ENCODE data around the gene SLC16A2. TPM values are rescaled to one million over a fixed set of nuclear protein-coding genes. Genes with fewer than 3 reads are reported as not detected.
"Not testable (repeated sequence)": the region's sequence is repeated elsewhere in the genome, so short reads cannot be mapped to it uniquely, and the experiment has no call there.

SLC16A2 gene
- total RNA-seq, 1 experiment from 2014 or later: 6.2 TPM

DNA sequence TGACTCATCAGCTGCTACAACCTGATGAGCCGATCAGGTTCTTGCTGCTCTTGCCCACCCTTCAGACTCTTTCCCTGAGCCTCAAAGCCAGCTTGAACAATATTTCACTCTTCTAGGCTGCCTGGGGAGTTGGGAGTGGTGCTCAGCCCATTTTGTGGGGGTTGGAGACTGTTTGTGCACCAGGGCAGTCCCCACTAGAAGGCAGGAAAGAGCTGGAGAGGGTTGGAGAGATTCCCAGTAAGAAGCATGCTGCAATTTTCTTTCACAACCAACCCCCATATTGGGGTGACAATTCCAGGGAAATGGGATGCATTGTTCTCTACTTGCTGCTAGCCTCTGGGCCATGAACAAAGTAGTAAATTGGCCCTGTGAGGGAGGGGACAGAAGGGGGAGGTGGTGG, 44.1 kb downstream of the SLC16A2 start:
- no peaks in the 10 kb centered on the region for H3K27me3 ChIP-seq
- no peak overlapping the region for H3K4me3 ChIP-seq
- H3K36me3 ChIP-seq: no peaks in the 10 kb centered on the region
- no peaks in the 10 kb centered on the region for H3K9me3 ChIP-seq
- DNase-seq: no peak

DNA sequence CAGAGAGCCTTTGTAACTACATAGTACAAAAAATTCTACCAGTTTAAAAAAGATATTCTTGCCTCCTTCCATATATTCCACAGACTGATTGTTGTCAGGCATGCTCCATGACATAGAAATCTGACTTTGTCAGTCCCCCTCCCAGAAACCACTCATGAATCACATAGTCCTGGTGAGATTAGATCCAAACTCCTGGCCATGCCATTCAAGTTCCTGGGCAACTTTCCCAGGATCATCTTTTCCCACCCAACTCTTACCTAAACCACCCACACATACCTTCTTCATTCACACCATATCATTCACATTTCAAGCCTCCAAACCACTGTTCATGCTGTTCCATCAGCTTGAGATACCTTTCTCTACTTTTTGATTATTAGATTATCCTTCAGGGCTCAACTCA, 46.4 kb downstream of the SLC16A2 start:
- DNase-seq: no peak
- Histone ChIP-seq H3K27me3 (no peaks in the 10 kb centered on the region), H3K9me3 (no peaks in the 10 kb centered on the region), H3K4me3 (no peak overlapping the region), H3K36me3 (no peaks in the 10 kb centered on the region)

DNA sequence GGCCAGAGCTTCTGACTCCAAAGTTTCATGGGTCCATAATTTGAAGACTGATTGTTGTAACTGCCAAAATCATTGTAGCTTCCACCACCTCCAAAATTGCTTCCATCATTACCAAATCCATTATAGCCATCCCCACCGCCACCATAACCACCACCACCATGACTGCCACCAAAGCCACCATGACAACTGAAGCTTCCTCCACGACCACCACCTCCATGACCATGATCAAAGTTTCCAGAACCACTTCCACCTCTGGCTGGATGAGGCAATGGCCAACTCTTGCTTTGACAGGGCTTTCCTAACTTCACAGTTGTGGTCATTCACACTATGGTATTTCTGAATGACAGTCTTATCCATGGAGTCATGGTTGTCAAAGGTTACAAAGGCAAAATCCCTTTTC, 51.8 kb downstream of the SLC16A2 start:
- not testable (repeated sequence) for DNase-seq, H3K9me3 ChIP-seq, H3K36me3 ChIP-seq, H3K27me3 ChIP-seq, H3K4me3 ChIP-seq

DNA sequence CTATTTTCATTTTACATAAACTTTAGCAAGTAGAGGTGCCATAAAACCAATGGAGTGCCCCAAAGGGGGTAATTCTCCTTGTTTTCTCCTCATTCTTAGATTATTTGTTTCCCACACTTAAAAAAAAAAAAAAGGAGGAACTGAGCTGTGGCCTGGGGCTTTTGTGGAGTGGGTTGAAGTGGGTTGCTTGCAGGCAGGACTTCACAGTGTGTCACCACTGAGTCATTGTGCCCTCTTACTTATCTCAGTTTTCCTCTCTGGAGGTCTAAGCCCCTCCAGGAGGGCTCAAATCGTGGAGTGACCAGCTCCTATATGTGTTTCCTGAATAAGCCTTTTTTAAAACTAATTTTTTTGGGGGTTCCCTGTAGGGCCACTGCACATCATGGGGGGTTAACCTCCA, 69.0 kb downstream of the SLC16A2 start:
- DNase-seq: no peak
- H3K9me3 ChIP-seq: no peaks in the 10 kb centered on the region
- no peaks in the 10 kb centered on the region for H3K27me3 ChIP-seq
- H3K36me3 ChIP-seq: no peaks in the 10 kb centered on the region
- H3K4me3 ChIP-seq: no peak overlapping the region

DNA sequence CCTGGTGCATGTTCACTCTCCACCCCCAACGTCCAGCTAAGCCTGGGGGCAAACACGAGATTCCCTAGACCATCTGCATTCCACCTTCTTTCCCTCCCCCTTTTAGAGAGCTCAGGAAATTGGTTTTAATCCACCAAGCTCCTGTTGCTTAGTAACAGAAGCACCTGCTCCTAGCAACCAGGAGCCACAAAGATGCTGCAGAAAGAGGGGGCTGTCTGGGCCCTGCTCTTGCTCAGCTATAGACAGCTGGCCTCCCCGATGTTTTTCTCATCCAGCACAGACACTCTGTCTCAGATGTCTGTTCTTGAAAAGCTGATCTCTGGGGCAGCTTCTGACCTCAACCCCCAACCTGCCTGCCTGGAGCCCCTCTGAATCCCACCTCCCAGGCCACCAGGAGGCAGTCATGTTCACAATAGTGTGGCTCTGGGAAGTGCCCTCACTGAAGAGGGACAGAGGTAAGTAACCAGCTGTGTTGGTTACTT, 71.5 kb downstream of the SLC16A2 start:
- no peaks in the 10 kb centered on the region for H3K27me3 ChIP-seq
- DNase-seq: no peak
- no peaks in the 10 kb centered on the region for H3K9me3 ChIP-seq
- no peaks in the 10 kb centered on the region for H3K36me3 ChIP-seq
- H3K4me3 ChIP-seq: no peak overlapping the region

DNA sequence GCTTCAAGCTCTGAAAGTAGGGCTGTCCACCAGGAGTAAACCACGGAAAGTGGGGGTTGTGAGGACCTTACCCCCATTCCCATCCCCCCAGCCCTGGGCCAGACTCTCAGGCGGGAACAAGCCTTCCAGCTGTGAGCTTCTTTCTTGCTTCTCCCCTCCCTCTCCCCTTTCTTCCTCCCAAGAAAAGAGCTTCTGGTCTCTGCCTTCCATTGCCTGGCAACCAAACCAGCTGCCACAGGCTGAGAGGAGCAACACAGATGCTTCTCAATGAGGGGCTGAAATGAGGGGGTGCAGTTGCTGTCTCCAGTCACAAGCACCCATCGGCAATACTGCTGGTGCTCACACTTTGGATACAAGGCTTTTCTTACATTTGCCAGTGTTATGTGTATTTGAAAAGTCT, 72.5 kb downstream of the SLC16A2 start:
- H3K36me3 ChIP-seq: no peaks in the 10 kb centered on the region
- H3K4me3 ChIP-seq: no peak overlapping the region
- H3K9me3 ChIP-seq: no peaks in the 10 kb centered on the region
- no peaks in the 10 kb centered on the region for H3K27me3 ChIP-seq
- DNase-seq: no peak

DNA sequence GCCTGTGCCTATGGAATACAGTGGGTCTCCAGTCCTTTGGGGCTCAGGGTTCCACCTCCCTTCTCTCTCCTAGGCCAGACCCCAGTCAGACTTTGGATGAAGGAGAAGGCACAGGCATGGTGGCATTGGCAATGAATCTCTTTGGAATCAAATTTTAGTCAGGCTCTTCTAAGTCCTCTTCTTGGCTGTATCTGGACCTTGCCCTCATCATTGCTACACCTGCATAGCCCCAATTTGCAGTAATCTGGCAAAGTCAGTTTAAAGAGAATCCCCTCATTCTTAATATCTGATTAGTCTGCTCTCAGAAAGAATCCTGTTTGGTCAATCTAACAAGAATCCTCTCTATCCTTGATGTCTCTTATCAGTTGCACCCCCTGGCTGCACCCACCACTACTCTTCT, 77.6 kb downstream of the SLC16A2 start:
- H3K36me3 ChIP-seq: no peaks in the 10 kb centered on the region
- no peaks in the 10 kb centered on the region for H3K9me3 ChIP-seq
- DNase-seq: no peak

DNA sequence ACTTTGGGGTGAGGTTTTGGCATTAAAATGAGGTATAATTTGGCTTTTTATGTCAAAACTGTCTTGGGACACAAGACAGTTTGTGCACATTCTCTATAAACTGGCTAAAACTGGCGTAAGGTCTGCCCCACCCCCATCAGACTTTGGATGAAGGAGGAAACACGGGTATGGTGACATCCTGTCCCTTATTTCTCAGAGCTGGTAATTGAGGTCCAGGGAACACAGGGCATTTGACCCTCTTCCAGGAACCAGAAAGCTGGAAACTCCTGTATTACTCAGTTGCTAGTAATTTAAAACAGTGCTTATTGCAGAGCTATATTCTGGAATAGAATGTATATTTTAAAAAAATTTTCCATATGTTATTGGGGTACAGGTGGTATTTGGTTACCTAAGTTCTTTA, 78.8 kb downstream of the SLC16A2 start:
- Histone ChIP-seq H3K4me3 (no peak overlapping the region), H3K27me3 (no peaks in the 10 kb centered on the region), H3K36me3 (no peaks in the 10 kb centered on the region), H3K9me3 (no peaks in the 10 kb centered on the region)
- DNase-seq: no peak

More for the DNA sequence above, 77.6 kb downstream of the SLC16A2 start:
- Histone ChIP-seq H3K4me3 (no peak overlapping the region), H3K27me3 (no peaks in the 10 kb centered on the region)

DNA sequence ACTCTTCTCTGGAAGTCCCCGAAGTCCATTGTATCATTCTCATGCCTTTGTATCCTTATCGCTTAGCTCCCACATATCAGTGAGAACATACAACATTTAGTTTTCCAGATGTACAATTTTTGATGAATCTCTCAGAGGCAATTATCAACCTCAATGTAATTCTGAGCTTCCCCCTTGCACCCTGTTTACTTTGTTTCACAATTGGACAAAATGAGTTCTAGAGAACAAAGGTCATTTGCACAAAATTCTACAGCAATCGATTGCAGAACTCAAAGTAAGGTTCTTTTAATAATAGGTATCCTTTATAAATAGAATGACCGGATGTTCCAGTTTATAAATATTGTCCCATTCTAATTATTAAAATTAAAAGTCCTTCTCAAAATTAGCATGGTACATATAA, 79.3 kb downstream of the SLC16A2 start:
- no peak for DNase-seq
- H3K9me3 ChIP-seq: no peaks in the 10 kb centered on the region
- H3K4me3 ChIP-seq: no peak overlapping the region
- no peaks in the 10 kb centered on the region for H3K27me3 ChIP-seq
- H3K36me3 ChIP-seq: no peaks in the 10 kb centered on the region

DNA sequence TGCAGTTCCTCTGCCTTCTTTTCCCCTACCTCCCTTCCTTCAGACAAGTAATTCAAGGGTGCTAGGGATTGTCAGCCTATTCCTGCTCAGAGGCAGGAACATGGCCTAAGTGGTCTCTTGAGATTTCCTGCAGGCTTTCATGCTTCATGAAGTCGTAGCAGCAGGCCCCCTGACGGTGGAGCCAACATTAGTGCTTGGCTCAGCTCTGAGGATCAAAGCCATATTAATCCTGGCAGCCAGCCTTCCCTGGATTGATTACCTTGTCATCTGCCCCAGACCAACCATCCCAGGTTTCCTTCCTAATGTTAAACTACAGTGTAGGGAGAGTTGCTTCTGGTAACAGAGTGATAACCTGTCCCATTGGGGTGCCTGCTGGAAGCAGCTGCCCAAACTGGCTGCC, 84.1 kb downstream of the SLC16A2 start:
- Histone ChIP-seq H3K27me3 (no peaks in the 10 kb centered on the region), H3K36me3 (no peaks in the 10 kb centered on the region), H3K9me3 (no peaks in the 10 kb centered on the region), H3K4me3 (no peak overlapping the region)
- DNase-seq: no peak

DNA sequence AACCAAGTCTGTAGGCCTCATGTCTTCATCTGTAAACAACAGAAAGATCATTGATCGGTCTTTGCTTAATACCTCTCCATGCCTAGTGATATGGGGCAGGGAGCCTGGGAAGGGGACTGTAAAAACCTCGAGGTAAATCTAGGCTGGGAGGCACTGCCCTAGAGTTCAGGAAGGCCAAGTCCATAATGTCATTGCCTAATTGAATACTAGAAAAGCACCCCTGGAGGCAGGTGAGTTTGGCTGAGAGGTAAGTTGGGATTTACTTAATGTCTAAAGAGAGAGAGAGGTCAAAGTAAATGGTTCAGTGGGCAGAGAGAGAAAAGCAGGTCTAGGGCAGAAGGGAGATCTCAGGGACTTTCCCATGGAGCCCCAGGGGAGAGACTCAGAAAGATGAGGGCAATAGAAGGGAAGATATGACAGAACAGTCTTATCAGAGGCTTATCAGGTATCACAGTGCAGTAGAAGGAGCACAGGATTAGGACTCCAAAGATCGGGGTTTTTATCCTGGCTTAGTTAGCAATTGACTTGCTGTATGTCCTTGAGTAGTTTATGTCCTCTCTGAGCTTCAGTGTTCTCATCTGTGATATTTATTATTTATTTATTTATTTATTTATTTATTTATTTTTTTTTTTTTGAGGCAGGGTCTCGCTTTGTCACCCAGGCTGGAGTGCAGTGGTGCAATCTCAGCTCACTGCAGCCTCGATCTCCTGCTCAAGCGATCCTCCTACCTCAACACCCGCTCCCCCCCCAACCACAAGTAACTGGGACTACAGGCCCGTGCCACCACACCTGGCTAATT, 85.2 kb downstream of the SLC16A2 start:
- Histone ChIP-seq H3K36me3 (no peaks in the 10 kb centered on the region), H3K27me3 (no peaks in the 10 kb centered on the region), H3K4me3 (no peak overlapping the region), H3K9me3 (no peaks in the 10 kb centered on the region)
- DNase-seq: no peak

DNA sequence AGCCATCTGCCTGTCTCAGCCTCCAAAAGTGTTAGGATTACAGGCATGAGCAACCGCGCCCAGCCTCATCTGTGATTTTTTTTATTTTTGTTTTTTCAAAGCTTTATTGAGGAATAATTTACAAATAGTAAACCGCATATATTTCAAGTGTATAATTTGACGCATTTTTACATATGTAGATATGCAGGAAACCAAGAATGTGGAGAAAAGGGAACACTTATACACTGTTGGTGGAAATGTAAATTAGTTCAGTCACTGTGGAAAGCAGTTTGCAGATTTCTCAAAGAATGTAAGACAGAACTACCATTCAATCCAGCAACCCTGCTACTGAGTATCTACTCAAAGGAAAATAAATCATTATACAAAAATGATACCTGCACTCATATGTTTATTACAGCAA, 85.9 kb downstream of the SLC16A2 start:
- no peaks in the 10 kb centered on the region for H3K36me3 ChIP-seq
- H3K9me3 ChIP-seq: no peaks in the 10 kb centered on the region
- DNase-seq: no peak
- no peaks in the 10 kb centered on the region for H3K27me3 ChIP-seq
- no peak overlapping the region for H3K4me3 ChIP-seq

DNA sequence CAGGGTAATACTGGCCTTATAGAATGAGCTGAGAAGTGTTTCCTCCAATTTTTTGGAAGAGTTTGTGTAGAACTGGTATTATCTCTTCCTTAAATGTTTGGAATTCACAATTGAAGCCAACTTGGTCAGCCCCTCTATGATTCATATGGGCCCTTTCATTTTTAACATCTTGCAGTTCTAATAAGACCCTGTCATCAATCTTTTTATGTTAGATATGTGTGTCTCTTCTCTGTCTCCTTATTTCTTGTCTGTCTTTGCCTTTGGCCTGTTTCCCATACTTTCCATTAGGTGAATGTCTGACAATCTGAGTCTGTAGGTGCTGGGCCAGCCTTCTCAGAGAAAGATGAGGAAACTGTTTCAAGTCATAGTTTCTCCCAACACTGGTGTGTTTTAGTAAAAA, 88.7 kb downstream of the SLC16A2 start:
- Histone ChIP-seq H3K4me3 (no peak overlapping the region), H3K9me3 (no peaks in the 10 kb centered on the region), H3K36me3 (no peaks in the 10 kb centered on the region), H3K27me3 (no peaks in the 10 kb centered on the region)
- DNase-seq: no peak

DNA sequence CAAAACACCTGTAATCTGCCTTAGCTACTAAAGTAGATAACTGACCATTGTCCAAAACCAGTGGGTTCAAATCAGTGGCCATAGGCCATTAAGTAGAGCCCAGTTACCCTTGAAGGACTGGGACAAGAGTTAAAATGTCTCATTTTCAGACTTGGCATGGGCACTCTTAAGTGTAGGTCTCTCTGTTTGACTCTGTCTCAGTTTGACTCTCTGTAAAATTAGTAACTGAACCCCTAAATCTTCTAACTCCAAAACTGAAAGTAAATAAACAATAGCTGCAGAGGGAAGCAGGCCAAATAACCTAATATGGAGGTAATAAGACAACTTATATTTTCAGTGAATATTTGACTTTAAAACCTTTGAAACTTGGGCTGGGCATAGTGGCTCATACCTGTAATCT, 89.1 kb downstream of the SLC16A2 start:
- Histone ChIP-seq H3K4me3 (no peak overlapping the region), H3K9me3 (no peaks in the 10 kb centered on the region), H3K27me3 (no peaks in the 10 kb centered on the region), H3K36me3 (no peaks in the 10 kb centered on the region)
- no peak for DNase-seq

DNA sequence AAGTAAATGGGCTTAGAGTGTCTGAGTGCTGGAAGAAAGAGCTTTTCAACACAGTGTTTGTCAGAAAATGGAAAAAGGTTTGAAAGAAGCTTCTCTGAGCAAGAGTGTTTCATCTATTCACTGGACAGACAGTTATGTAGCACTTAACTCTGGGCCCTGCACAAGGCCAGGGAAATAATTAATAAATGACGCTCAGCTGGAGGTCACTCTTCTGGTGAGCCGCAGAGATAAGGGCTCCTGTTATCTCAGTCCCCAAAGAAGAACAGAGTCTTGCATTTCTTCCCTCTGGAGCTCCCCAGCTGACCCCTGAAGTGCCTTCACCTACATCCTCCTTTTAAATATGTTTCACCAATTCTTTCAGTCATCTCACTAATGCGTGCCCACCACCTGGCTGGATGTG, 90.4 kb downstream of the SLC16A2 start:
- H3K36me3 ChIP-seq: no peaks in the 10 kb centered on the region
- DNase-seq: no peak
- H3K27me3 ChIP-seq: no peaks in the 10 kb centered on the region

DNA sequence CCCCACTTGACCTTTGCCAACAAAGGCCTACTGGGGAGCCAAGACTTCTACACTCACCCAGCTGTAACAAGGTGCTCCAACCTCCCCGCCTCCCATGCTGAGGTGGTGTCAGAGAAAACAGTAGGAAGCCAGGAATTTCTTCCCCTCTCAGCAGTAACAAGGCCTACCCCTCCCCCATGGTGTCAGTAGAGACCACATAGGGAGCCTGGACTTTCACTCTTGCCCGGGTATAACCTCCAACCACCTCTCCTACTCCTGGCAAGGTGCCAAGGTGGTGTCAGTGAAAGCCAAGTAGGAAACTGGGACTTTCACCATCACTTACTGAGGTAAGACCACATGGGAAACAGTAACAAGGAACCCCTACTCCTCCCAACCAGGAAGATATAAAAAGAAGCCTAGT, 93.1 kb downstream of the SLC16A2 start:
- no peaks in the 10 kb centered on the region for H3K27me3 ChIP-seq
- no peaks in the 10 kb centered on the region for H3K36me3 ChIP-seq
- no peak for DNase-seq
- H3K9me3 ChIP-seq: no peaks in the 10 kb centered on the region
- H3K4me3 ChIP-seq: no peak overlapping the region

More for the DNA sequence above, 90.4 kb downstream of the SLC16A2 start:
- Histone ChIP-seq H3K9me3 (no peaks in the 10 kb centered on the region), H3K4me3 (no peak overlapping the region)

DNA sequence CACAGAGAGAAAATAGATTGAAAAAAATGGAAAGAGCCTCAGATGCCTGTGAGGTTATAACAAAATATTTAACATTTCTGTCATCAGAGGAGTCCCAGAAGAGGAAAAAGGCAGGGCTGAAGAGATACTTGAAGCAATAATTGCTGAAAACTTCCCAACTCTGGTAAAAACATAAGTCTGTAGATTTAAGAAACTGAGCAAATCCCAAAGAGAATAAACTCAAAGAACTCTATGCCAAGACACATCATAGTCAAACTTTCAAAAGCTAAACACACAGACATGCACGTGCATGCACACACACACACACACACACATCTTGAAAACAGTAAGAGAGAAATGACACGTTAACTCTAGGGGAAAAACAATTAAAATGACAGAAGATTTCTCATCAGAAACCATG, 94.1 kb downstream of the SLC16A2 start:
- H3K9me3 ChIP-seq: no peaks in the 10 kb centered on the region
- no peaks in the 10 kb centered on the region for H3K36me3 ChIP-seq
- no peaks in the 10 kb centered on the region for H3K27me3 ChIP-seq
- H3K4me3 ChIP-seq: no peak overlapping the region
- DNase-seq: no peak

DNA sequence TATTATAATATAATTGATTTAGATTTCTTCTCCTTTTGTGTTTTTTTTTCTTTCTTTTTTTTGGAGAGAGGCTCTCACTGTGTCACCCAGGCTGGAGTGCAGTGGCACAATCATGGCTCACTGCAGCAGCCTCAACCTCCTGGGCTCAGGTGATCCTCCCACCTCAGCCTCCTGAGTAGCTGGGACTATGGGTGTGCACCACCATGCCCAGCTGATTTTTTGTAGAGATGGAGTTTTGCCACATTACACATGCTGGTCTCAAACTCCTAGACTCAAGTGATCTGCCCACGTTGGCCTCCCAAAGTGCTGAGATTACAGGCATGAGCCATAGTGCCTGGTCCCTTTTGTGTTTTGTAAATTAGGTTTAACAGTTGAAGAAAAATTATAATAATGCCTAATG, 94.7 kb downstream of the SLC16A2 start:
- H3K4me3 ChIP-seq, H3K36me3 ChIP-seq, H3K9me3 ChIP-seq, H3K27me3 ChIP-seq, DNase-seq: not testable (repeated sequence)
